HL-60 (cell line): ENCODE data around the gene LMF1.

ENCODE experiments used
- GABPA ChIP-seq: IDR thresholded peaks from 2 replicates; pipeline ENCODE4 v1.6.1; 2012; ENCODE audit warnings: low read depth
- POLR2AphosphoS5 ChIP-seq: IDR thresholded peaks from 2 replicates; pipeline ENCODE4 v1.6.1; 2012; ENCODE audit warnings: low read depth
- TF ChIP-seq, protein P1 (sequence below): IDR thresholded peaks from one replicate; pipeline ENCODE4 v1.5.1; 2011; ENCODE audit warnings: low read length, control low read depth, inconsistent platforms; ENCODE audit not compliant: insufficient read depth

DNA sequence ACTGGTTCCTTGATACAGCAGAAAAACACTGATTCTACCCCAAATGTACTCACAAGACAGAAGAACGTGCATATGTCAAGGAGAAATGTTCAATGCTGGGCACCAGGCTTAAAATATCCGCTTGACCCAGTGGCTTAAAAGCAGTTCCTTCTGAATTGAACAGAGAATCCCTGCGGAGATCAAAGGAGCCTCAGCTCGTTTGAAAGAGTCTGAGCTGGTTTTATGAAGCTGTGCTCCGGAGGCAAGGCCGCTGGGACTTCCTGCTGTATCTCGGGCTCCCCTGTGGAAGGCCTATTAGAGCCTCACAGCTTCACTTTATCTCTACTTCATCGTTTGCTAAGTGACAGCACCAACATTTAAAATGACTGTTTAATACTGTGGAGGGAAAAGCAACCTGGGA is 2.2 kb downstream of the LMF1 start:
- TF ChIP-seq POLR2AphosphoS5 (no peak), GABPA (no peak)
- TF ChIP-seq, protein P1, sequence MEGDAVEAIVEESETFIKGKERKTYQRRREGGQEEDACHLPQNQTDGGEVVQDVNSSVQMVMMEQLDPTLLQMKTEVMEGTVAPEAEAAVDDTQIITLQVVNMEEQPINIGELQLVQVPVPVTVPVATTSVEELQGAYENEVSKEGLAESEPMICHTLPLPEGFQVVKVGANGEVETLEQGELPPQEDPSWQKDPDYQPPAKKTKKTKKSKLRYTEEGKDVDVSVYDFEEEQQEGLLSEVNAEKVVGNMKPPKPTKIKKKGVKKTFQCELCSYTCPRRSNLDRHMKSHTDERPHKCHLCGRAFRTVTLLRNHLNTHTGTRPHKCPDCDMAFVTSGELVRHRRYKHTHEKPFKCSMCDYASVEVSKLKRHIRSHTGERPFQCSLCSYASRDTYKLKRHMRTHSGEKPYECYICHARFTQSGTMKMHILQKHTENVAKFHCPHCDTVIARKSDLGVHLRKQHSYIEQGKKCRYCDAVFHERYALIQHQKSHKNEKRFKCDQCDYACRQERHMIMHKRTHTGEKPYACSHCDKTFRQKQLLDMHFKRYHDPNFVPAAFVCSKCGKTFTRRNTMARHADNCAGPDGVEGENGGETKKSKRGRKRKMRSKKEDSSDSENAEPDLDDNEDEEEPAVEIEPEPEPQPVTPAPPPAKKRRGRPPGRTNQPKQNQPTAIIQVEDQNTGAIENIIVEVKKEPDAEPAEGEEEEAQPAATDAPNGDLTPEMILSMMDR: no peak
